ENCODE data around the gene F2R. TPM values are rescaled to one million over a fixed set of nuclear protein-coding genes. Genes with fewer than 3 reads are reported as not detected.
"Not testable (repeated sequence)": the region's sequence is repeated elsewhere in the genome, so short reads cannot be mapped to it uniquely, and the experiment has no call there.

Gene F2R
- total and polyA plus RNA-seq, 10 of the 15 experiments (the other 5 are each of a cell fraction or from before 2014, with no cell fraction given) = 1.8 to 75.4 (median 8.0) TPM

DNA sequence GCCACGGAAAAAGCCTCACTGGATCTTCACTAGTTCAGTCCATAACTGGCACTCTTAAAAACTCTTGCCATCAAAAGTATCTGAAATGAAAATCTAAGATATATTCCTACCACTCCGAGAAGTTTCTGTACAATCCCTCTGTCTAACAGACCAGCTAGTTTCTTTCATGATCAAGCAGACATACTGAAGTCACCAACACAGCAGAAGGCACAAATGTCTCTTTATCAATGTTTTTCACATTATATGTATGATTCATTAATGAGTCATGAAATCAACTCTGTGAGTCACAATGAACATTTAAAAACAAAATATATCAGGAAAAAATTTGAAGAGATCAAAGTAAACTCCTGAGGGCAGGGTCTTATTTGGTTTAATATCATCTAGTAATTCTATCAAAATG, 50.8 kb downstream of the F2R start:
- CTCF ChIA-PET = interaction anchor here (0.7 to 2.1 kb wide), 2 partner anchors 27 to 101 kb away, joined by 3 to 6 read pairs; no protein-coding TSS in a partner anchor
- Histone ChIP-seq H3K79me2 (ENCODE audit: control insufficient read depth, insufficient read depth, low read length) (no peaks in the 10 kb centered on the region), H3K27me3 (replicated peaks in 1 of 2; ENCODE audit: control insufficient read depth in 2 of 2, insufficient read depth in 2 of 2, low read length in 1 of 2) (no peaks in the 10 kb centered on the region), H3K9me3 (replicated peaks; ENCODE audit: control insufficient read depth, insufficient read depth, low read length) (peaks cover 4% of the 10 kb centered on the region; the same call in 2 of the 3 replicates), H3K9ac (ENCODE audit: control insufficient read depth, insufficient read depth, low read length) (no peak overlapping the region), H3K4me2 (ENCODE audit: control insufficient read depth, insufficient read depth) (no peak overlapping the region), H4K20me1 (ENCODE audit: control insufficient read depth, insufficient read depth) (no peaks in the 10 kb centered on the region), H3K36me3 (ENCODE audit: control insufficient read depth in 2 of 2, insufficient read depth in 2 of 2, low read length in 1 of 2) (no peaks in the 10 kb centered on the region), H3K27ac (ENCODE audit: control insufficient read depth, insufficient read depth) (no peak overlapping the region), H2AFZ (ENCODE audit: control insufficient read depth, low read depth, low read length) (no peak overlapping the region), H3K4me3 (no peak overlapping the region), H3K4me1 (ENCODE audit: control insufficient read depth, insufficient read depth, low read length) (no peaks in the 10 kb centered on the region)
- in situ Hi-C loops (cut with MboI) = no loop called here
- SMC1A ChIA-PET (ENCODE audit: uncharacterized antibody, unreplicated experiment) = interaction anchor here (0.8 to 3.1 kb wide), 5 partner anchors 8 to 50 kb away, joined by 3 to 10 read pairs (median 4); no protein-coding TSS in a partner anchor
- FAIRE-seq (no peak), ATAC-seq (no peak), DNase-seq (ENCODE audit: low read depth, low spot score) (no peak)
- POLR2A ChIA-PET = interaction anchor here (0.7 kb wide), 1 partner anchor 144 kb away, joined by 5 read pairs; no protein-coding TSS in a partner anchor
- no peak for TF ChIP-seq EED (IDR thresholded peaks at IDR 0.05; ENCODE audit: low read depth)
- TF ChIP-seq CTCF (IDR thresholded peaks at IDR 0.05 in 2 of 3, conservative IDR thresholded peaks at IDR 0.05 in 1 of 3; ENCODE audit: control insufficient read depth in 2 of 3, extremely low read depth in 1 of 3, insufficient read depth in 1 of 3, low read depth in 3 of 3, low read length in 3 of 3) = no peak
- TF ChIP-seq ZNF274 (IDR thresholded peaks at IDR 0.05; ENCODE audit: insufficient read depth, insufficient read length) = no peak
- TF ChIP-seq BCL11A (IDR thresholded peaks at IDR 0.05; ENCODE audit: low read depth, low read length) = no peak
- no peak for TF ChIP-seq KDM1A (IDR thresholded peaks at IDR 0.05; ENCODE audit: borderline replicate concordance)
- no peak for TF ChIP-seq YY1 (IDR thresholded peaks at IDR 0.05; ENCODE audit: low read depth, low read length)
- WGBS (ENCODE audit: insufficient coverage, insufficient replicate concordance, low lambda C conversion rate, missing lambda C conversion rate) = 83% methylated on average over 2 of the region's 2 CpGs
- intact Hi-C loops (cut with micrococcal nuclease; ENCODE audit: unreplicated experiment) = no loop called here
- no TSS peak for BruUV-seq (replicated peaks)
- RAD21 ChIA-PET (ENCODE audit: unreplicated experiment) = no interaction called here

DNA sequence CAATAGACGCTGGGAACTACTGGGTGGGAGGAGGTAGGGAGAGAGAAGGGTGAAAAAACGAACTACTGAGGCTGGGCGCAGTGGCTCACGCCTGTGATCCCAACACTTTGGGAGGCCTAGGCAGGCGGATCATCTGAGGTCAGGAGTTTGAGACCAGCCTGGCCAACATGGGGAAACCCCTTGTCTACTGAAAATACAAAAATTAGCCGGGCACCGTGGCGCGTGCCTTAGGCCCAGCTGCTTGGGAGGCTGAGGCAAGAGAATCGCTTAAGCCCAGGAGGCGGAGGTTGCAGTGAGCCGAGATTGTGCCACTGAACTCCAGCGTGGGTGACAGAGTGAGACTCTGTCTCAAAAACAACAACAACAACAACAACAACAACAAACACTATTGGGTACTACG, 55.1 kb downstream of the F2R start:
- H3K36me3 ChIP-seq (ENCODE audit: control insufficient read depth in 2 of 2, insufficient read depth in 2 of 2, low read length in 1 of 2); H3K4me2 ChIP-seq (ENCODE audit: control insufficient read depth, insufficient read depth); POLR2A ChIA-PET; H3K27me3 ChIP-seq (replicated peaks in 1 of 2; ENCODE audit: control insufficient read depth in 2 of 2, insufficient read depth in 2 of 2, low read length in 1 of 2); H4K20me1 ChIP-seq (ENCODE audit: control insufficient read depth, insufficient read depth); FAIRE-seq; H3K4me3 ChIP-seq; H3K4me1 ChIP-seq (ENCODE audit: control insufficient read depth, insufficient read depth, low read length); H3K9me3 ChIP-seq (replicated peaks; ENCODE audit: control insufficient read depth, insufficient read depth, low read length); H3K9ac ChIP-seq (ENCODE audit: control insufficient read depth, insufficient read depth, low read length); H2AFZ ChIP-seq (ENCODE audit: control insufficient read depth, low read depth, low read length); BruUV-seq (replicated peaks); intact Hi-C loops (cut with micrococcal nuclease; ENCODE audit: unreplicated experiment); DNase-seq (ENCODE audit: low read depth, low spot score); H3K27ac ChIP-seq (ENCODE audit: control insufficient read depth, insufficient read depth); H3K79me2 ChIP-seq (ENCODE audit: control insufficient read depth, insufficient read depth, low read length); ATAC-seq: not testable (repeated sequence)
- ChIA-PET CTCF (interaction anchor here (0.6 to 6.8 kb wide), 4 partner anchors 20 to 170 kb away, joined by 3 to 239 read pairs (median 4); no protein-coding TSS in a partner anchor), RAD21 (ENCODE audit: unreplicated experiment) (interaction anchor here (0.9 kb wide), 1 partner anchor 31 kb away, joined by 3 read pairs; no protein-coding TSS in a partner anchor), SMC1A (ENCODE audit: uncharacterized antibody, unreplicated experiment) (interaction anchor here (0.7 to 7.6 kb wide), 3 partner anchors 13 to 170 kb away, joined by 3 to 154 read pairs (median 6); no protein-coding TSS in a partner anchor)
- in situ Hi-C loops (cut with MboI) = loop anchor here (10.0 kb wide), 1 partner anchor 366 kb away; the partner anchor contains the start of gene IQGAP2
- 60% methylated on average over 14 of the region's 14 CpGs for WGBS (ENCODE audit: insufficient coverage, insufficient replicate concordance, low lambda C conversion rate, missing lambda C conversion rate)
